Brain microvascular endothelial cell (primary cell): ENCODE results near the gene USP1.

Experiments used
- DNase-seq: peaks from one replicate; pipeline ENCODE4 v3.0.0-alpha.2; 2020
- H3K27ac ChIP-seq: fragments of 250-450 bp; sonication (Bioruptor Pico); 2 replicates; pipeline ENCODE4 v1.5.1; 2020; ENCODE audit warnings: mild to moderate bottlenecking, moderate library complexity
- H3K27me3 ChIP-seq: fragments of 250-450 bp; sonication (Bioruptor Pico); replicated peaks from 2 replicates; pipeline ENCODE4 v1.5.1; 2020; ENCODE audit warnings: mild to moderate bottlenecking
- H3K36me3 ChIP-seq: fragments of 250-450 bp; sonication (Bioruptor Pico); replicated peaks from 2 replicates; pipeline ENCODE4 v1.5.1; 2020; ENCODE audit warnings: mild to moderate bottlenecking
- H3K4me3 ChIP-seq: 2 replicates; pipeline ENCODE4 v1.5.1; 2011; ENCODE audit warnings: low read depth, mild to moderate bottlenecking, control low read depth, low read length, moderate library complexity
- in situ Hi-C: cut with HindIII; loops from 2 replicates; pipeline ENCODE4 v1.10.0; 2017; ENCODE audit warnings: low sequenced_read_pairs, low pct_ligation_motif_present
- TF ChIP-seq, protein P1 (sequence below): IDR thresholded peaks from 2 replicates; pipeline ENCODE4 v1.5.1; 2011; ENCODE audit warnings: low read depth, mild to moderate bottlenecking, moderate library complexity, low read length, control low read depth, inconsistent platforms; ENCODE audit errors: missing control alignments

The USP1 gene, protein sequence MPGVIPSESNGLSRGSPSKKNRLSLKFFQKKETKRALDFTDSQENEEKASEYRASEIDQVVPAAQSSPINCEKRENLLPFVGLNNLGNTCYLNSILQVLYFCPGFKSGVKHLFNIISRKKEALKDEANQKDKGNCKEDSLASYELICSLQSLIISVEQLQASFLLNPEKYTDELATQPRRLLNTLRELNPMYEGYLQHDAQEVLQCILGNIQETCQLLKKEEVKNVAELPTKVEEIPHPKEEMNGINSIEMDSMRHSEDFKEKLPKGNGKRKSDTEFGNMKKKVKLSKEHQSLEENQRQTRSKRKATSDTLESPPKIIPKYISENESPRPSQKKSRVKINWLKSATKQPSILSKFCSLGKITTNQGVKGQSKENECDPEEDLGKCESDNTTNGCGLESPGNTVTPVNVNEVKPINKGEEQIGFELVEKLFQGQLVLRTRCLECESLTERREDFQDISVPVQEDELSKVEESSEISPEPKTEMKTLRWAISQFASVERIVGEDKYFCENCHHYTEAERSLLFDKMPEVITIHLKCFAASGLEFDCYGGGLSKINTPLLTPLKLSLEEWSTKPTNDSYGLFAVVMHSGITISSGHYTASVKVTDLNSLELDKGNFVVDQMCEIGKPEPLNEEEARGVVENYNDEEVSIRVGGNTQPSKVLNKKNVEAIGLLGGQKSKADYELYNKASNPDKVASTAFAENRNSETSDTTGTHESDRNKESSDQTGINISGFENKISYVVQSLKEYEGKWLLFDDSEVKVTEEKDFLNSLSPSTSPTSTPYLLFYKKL

DNA sequence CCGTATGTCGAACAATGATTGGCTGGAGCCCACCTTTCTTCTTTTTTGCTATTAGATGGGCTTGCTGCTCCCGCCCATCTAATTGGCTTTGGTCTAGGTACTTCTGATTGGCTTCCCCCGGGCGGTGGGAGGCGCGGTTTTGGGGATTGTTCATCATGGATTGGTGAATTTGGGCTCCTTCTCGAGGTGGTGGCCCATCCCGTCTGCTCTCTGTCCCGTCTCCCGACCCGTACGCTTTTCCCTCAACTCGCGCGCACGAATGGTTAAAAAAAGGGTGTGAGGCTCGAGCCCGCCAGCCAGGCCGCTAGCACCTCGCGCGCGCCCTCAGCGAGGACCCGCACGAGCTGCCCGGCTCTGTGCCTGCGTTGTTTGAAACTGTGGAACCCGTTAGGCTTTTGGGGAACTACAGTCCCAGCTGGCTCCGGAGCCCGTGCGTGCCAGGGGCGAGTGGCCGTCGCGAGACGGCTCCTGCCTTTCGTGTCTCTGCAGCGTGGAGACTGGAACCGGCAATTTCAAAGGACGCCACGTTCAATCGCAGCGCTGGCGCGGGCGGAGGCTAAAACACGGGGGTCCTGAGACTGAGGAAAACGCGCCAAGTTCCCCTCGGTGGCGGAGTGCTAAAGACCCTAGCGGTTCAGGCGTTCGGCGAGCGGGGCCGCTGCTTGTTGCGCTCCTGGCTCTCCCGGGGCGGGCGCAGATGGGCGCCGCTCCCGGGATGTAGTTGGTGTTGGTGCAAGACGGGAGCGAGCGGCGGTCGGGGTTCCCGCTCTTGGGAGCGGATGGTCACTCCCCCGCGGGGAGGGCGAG lies at the start of gene USP1:
TSS of gene USP1 (plus strand) at position 584 of the 807 bp plus-strand sequence. CDS start 2,819 bp downstream, outside the sequence.
- TF ChIP-seq, protein P1, sequence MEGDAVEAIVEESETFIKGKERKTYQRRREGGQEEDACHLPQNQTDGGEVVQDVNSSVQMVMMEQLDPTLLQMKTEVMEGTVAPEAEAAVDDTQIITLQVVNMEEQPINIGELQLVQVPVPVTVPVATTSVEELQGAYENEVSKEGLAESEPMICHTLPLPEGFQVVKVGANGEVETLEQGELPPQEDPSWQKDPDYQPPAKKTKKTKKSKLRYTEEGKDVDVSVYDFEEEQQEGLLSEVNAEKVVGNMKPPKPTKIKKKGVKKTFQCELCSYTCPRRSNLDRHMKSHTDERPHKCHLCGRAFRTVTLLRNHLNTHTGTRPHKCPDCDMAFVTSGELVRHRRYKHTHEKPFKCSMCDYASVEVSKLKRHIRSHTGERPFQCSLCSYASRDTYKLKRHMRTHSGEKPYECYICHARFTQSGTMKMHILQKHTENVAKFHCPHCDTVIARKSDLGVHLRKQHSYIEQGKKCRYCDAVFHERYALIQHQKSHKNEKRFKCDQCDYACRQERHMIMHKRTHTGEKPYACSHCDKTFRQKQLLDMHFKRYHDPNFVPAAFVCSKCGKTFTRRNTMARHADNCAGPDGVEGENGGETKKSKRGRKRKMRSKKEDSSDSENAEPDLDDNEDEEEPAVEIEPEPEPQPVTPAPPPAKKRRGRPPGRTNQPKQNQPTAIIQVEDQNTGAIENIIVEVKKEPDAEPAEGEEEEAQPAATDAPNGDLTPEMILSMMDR, result peak; percentile 1
- peak; percentile 100 for DNase-seq
- Histone ChIP-seq H3K36me3 (peaks cover under 1% of the 10 kb centered on the region), H3K27ac (peak within 1 kb of the TSS; percentile 99), H3K27me3 (no peaks in the 10 kb centered on the region), H3K4me3 (peak within 1 kb of the TSS; percentile 90)
- in situ Hi-C loops, result no loop called here

DNA sequence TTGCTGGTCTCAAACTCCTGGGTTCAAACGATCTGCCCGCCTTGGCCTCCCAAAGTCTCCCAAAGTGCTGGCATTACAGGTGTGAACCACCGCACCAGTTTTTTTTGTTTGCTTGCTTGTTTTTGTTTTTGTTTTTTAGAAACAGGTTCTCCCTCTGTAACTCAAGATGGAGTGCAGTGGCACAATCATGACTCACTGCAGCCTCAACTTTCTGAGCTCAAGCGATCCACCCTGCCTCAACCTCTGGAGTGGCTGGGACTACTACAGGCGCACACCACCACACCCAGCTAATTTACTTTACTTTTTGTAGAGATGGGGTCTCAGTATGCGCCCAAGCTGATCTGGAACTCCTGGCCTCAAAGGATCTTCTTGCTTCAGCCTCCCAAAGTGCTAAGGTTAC lies 47.3 kb upstream of the USP1 start:
- in situ Hi-C loops, result no loop called here
- DNase-seq, result no peak
- no peaks in the 10 kb centered on the region for H3K36me3 ChIP-seq

DNA sequence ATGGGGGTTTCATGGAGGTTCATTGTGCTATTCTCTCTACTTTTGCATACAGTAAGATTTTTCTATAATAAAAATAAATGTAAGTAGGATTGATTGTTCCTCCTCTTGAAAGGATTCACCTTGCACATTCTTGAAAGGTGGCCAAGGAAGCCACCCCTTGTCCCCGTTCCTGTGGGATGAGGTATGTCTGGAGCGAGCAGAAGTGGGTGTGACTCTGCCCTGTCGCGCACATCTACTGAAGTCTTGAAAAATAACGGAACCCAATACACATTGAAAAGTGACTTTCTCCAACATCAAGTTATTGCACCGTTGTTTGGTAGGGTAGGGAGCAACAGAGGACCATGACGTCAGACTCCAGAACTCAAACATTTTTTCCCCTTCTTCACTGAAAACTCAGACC lies 46.8 kb upstream of the USP1 start:
- in situ Hi-C loops, result no loop called here
- H3K27ac ChIP-seq, result no peak overlapping the region
- no peaks in the 10 kb centered on the region for H3K27me3 ChIP-seq
- no peak for DNase-seq
- TF ChIP-seq, protein P1, result no peak
- H3K4me3 ChIP-seq, result no peak overlapping the region
- H3K36me3 ChIP-seq, result no peaks in the 10 kb centered on the region

More for the DNA sequence above, 47.3 kb upstream of the USP1 start:
- Histone ChIP-seq H3K27me3 (no peaks in the 10 kb centered on the region), H3K27ac (no peak overlapping the region), H3K4me3 (no peak overlapping the region)
- TF ChIP-seq, protein P1, result no peak

DNA sequence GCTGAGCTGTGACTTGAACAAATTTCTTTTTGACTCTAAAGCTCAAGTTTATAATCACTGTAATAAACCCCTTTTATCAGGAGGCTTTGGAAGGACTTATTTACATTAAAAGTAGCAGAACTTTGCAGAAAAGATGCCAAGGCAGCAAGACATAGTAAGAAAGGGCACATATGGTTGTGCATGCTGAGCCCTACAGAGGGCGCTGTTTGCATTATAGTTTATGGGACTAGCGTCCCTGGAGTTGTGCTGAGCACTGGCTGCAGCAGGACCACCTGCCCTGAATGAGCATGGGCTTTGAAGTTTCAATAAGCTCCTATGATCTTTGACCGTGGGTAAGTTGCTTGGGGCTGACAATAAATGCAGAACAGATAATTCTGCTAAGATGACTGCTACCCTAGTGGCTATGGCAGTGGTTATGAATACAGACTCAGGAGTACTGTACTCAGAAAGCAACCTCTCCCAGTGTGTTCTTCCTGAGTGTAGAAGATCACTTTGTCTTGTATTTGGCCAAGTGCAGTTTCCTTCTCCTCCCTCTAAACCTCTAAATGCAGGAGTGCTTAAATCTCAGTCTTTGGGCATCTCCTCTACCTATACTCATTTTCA lies 45.4 kb upstream of the USP1 start:
- peak; percentile 15 for DNase-seq
- H3K36me3 ChIP-seq, result no peaks in the 10 kb centered on the region
- in situ Hi-C loops, result no loop called here
- TF ChIP-seq, protein P1, result peak; percentile 70
- H3K4me3 ChIP-seq, result no peak overlapping the region
- H3K27me3 ChIP-seq, result no peaks in the 10 kb centered on the region
- no peak overlapping the region for H3K27ac ChIP-seq

DNA sequence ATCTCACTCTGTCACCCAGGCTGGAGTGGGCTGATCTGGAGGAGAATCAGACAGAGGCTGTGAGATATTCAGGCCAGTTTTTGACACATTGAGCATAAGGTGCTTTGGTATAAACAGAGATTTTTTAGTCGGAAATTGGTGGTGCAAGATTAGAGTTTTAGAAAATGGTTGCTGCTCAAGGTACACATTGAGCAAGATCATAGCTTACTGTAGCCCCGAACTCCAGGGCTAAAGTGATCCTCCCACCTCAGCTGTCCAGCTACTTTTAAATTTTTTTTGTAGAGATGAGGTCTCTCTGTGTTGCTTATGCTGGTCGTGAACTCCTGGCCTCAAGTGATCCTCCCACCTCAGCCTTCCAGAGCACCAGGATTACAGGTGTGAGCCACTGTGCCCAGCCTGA lies 43.9 kb upstream of the USP1 start:
- DNase-seq, result no peak
- H3K36me3 ChIP-seq, result no peaks in the 10 kb centered on the region
- TF ChIP-seq, protein P1, result no peak
- in situ Hi-C loops, result no loop called here
- H3K4me3 ChIP-seq, result no peak overlapping the region
- no peaks in the 10 kb centered on the region for H3K27me3 ChIP-seq
- no peak overlapping the region for H3K27ac ChIP-seq
